SU-DHL-6 (cell line): ENCODE measurements around the gene KLK15.

ENCODE experiments used
- H2AFZ ChIP-seq: fragments of 200-600 bp; sonication (generic); 2 replicates; pipeline ENCODE4 v1.6.1; 2014; ENCODE audit warnings: low read depth, mild to moderate bottlenecking, moderate library complexity, mixed read lengths, antibody characterized with exemption, low read length; ENCODE audit not compliant: severe bottlenecking
- H3F3A ChIP-seq: fragments of 200-600 bp; shearing (Covaris generic); 2 replicates; pipeline ENCODE4 v1.6.0; 2016; ENCODE audit warnings: antibody characterized with exemption, mild to moderate bottlenecking; ENCODE audit not compliant: insufficient read depth
- H3K27ac ChIP-seq: fragments of 200-600 bp; sonication (generic); 2 replicates; pipeline ENCODE4 v1.5.1; 2016; ENCODE audit warnings: low read depth, mild to moderate bottlenecking, low read length, moderate library complexity, mixed read lengths
- H3K27me3 ChIP-seq: fragments of 200-600 bp; sonication (generic), shearing (Covaris generic); 2 replicates; pipeline ENCODE4 v1.6.0; 2014; ENCODE audit warnings: mild to moderate bottlenecking, low read length
- H3K36me3 ChIP-seq: fragments of 200-600 bp; sonication (generic); 2 replicates; pipeline ENCODE4 v1.6.1; 2014; ENCODE audit warnings: mild to moderate bottlenecking, low read length, mixed read lengths
- H3K4me2 ChIP-seq: fragments of 300-600, 200-600 bp; shearing (Covaris generic), sonication (generic); 2 replicates; pipeline ENCODE4 v1.6.0; 2014; ENCODE audit warnings: low read length, low read depth, mild to moderate bottlenecking; ENCODE audit not compliant: poor library complexity, severe bottlenecking
- H3K4me3 ChIP-seq: fragments of 200-600 bp; sonication (generic); 2 replicates; pipeline ENCODE4 v1.5.1; 2014; ENCODE audit warnings: antibody characterized with exemption, low read length, mild to moderate bottlenecking, mixed read lengths; ENCODE audit not compliant: insufficient read depth, poor library complexity, severe bottlenecking
- H3K79me2 ChIP-seq: fragments of 200-600 bp; sonication (generic); 2 replicates; pipeline ENCODE4 v1.6.1; 2014; ENCODE audit warnings: mild to moderate bottlenecking, low read length, moderate library complexity; ENCODE audit not compliant: insufficient read depth
- H3K9ac ChIP-seq: fragments of 200-600 bp; sonication (generic); 2 replicates; pipeline ENCODE4 v1.7.0; 2014; ENCODE audit warnings: mild to moderate bottlenecking, low read length
- H3K9me2 ChIP-seq: fragments of 200-600 bp; sonication (generic); replicated peaks from 2 replicates; pipeline ENCODE4 v1.6.1; 2014; ENCODE audit warnings: low read length; ENCODE audit not compliant: insufficient read depth
- H3K9me3 ChIP-seq: fragments of 200-600 bp; sonication (generic); 2 replicates; pipeline ENCODE4 v1.6.1; 2014; ENCODE audit warnings: low read length, mixed read lengths; ENCODE audit not compliant: insufficient read depth
- H4K20me1 ChIP-seq: fragments of 200-600 bp; sonication (generic); 2 replicates; pipeline ENCODE4 v1.6.1; 2014; ENCODE audit warnings: low read depth, mild to moderate bottlenecking, antibody characterized with exemption, low read length, moderate library complexity, mixed read lengths
- CTCF ChIP-seq: fragments of 200-600 bp; sonication (generic); IDR thresholded peaks from one replicate; pipeline ENCODE4 v1.5.1; 2017; ENCODE audit warnings: antibody characterized with exemption, mild to moderate bottlenecking, low read length, moderate library complexity; ENCODE audit not compliant: insufficient read depth, poor library complexity, severe bottlenecking
- EZH2phosphoT487 ChIP-seq: fragments of 200-600 bp; sonication (generic), shearing (Covaris generic); conservative IDR thresholded peaks from 2 replicates; pipeline ENCODE4 v1.6.1; 2018; ENCODE audit warnings: mild to moderate bottlenecking, antibody characterized with exemption, low read length, moderate library complexity, mixed read lengths

Gene KLK15

GRCh38 chr19:50833117-50833801 is at the start of gene KLK15:
Gene KLK15 (minus strand): TSS chr19:50833574. CDS start chr19:50831492, 2,082 bp downstream.
- Histone ChIP-seq H3K9me2 (no peaks in the 10 kb centered on the region), H3K36me3 (no peaks in the 10 kb centered on the region), H2AFZ (no peak within 1 kb of the TSS), H4K20me1 (no peaks in the 10 kb centered on the region), H3K27me3 (no peaks in the 10 kb centered on the region), H3K79me2 (no peaks in the 10 kb centered on the region), H3K4me3 (no peak within 1 kb of the TSS), H3K9ac (no peak within 1 kb of the TSS), H3F3A (no peaks in the 10 kb centered on the region), H3K9me3 (no peaks in the 10 kb centered on the region), H3K27ac (no peak within 1 kb of the TSS), H3K4me2 (no peak within 1 kb of the TSS)
- TF ChIP-seq CTCF (no peak), EZH2phosphoT487 (no peak)

GRCh38 chr19:50882188-50882587 is 48.8 kb upstream of the KLK15 start:
- Histone ChIP-seq H3K27ac (no peak overlapping the region), H3K27me3 (no peaks in the 10 kb centered on the region), H2AFZ (no peak overlapping the region)

GRCh38 chr19:50880241-50880640 is 46.9 kb upstream of the KLK15 start:
- H3K27me3 ChIP-seq: no peaks in the 10 kb centered on the region; the same call in 1 of the 2 replicates
- TF ChIP-seq CTCF: no peak
- TF ChIP-seq EZH2phosphoT487: no peak
- no peaks in the 10 kb centered on the region for H3K9me2 ChIP-seq
- no peaks in the 10 kb centered on the region for H3F3A ChIP-seq
- H3K36me3 ChIP-seq: no peaks in the 10 kb centered on the region
- H3K4me2 ChIP-seq: no peak overlapping the region
- H3K4me3 ChIP-seq: no peak overlapping the region
- no peak overlapping the region for H3K27ac ChIP-seq
- no peak overlapping the region for H3K9ac ChIP-seq
- no peaks in the 10 kb centered on the region for H3K9me3 ChIP-seq
- no peaks in the 10 kb centered on the region for H3K79me2 ChIP-seq
- no peak overlapping the region for H2AFZ ChIP-seq
- H4K20me1 ChIP-seq: no peaks in the 10 kb centered on the region

More at GRCh38 chr19:50882188-50882587, 48.8 kb upstream of the KLK15 start:
- Histone ChIP-seq H4K20me1 (no peaks in the 10 kb centered on the region), H3K79me2 (no peaks in the 10 kb centered on the region), H3K9ac (no peak overlapping the region), H3K9me2 (no peaks in the 10 kb centered on the region), H3K36me3 (no peaks in the 10 kb centered on the region), H3K4me2 (no peak overlapping the region), H3K4me3 (no peak overlapping the region), H3F3A (no peaks in the 10 kb centered on the region), H3K9me3 (no peaks in the 10 kb centered on the region)
- TF ChIP-seq CTCF (no peak), EZH2phosphoT487 (no peak)
